ENCODE measurements around the gene CHST7. TPM values are rescaled to one million over a fixed set of nuclear protein-coding genes. Genes with fewer than 3 reads are reported as not detected.
"Not testable (repeated sequence)": the region's sequence is repeated elsewhere in the genome, so short reads cannot be mapped to it uniquely, and the experiment has no call there.

CHST7 gene
- total and polyA plus RNA-seq, 2 of the 4 experiments (the other 2 are of a cell fraction) = 2.9 to 4.8 TPM

DNA sequence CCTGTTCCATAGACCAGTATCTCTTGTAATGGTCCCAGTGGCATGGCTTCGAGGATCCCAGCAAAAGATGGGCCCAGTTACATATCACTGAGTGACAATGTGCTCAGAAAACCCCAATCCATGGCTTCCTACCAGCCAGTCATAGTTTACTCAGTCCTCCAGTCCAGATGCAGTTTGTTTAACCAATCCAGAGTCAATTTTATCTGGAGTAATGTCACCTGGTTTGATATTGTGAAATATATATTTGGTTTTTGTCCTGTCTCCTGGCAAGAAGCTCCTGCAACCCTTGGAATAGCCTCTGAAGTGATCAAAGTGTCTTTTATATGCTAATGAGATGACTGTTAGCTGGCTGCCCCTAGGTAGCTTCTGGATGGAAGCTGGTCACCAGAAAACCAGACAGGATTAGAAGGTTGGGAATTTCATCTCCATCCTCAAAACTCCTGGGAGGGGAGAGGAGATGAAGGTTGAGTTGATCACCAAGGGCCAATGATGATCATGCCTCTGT lies 43.1 kb upstream of the CHST7 start:
- H2BK5ac ChIP-seq (ENCODE audit: low read depth, low read length, poor library complexity, severe bottlenecking); H4K20me1 ChIP-seq (ENCODE audit: insufficient read depth, low read length); H3K4ac ChIP-seq (ENCODE audit: low read depth, low read length); BruUV-seq (replicated peaks); H3K14ac ChIP-seq (replicated peaks; ENCODE audit: low read depth, low read length); H2AFZ ChIP-seq (replicated peaks; ENCODE audit: low read length, poor library complexity); ATAC-seq (ENCODE audit: low read depth); H3K9me1 ChIP-seq (ENCODE audit: insufficient read depth, low read length); H3K9me3 ChIP-seq (ENCODE audit: control insufficient read depth, insufficient read depth, low read length); H3K27me3 ChIP-seq (ENCODE audit: control insufficient read depth, insufficient read depth, low read length); H3K18ac ChIP-seq (ENCODE audit: low read depth, low read length); H3K56ac ChIP-seq (ENCODE audit: extremely low read depth, insufficient read depth, low read length); H4K8ac ChIP-seq (ENCODE audit: low read depth in 2 of 2, low read length in 2 of 2); dilution Hi-C loops (cut with HindIII; ENCODE audit: low sequenced_read_pairs, unreplicated experiment); H4K5ac ChIP-seq (ENCODE audit: low read depth, low read length); H2BK20ac ChIP-seq (ENCODE audit: low read depth, low read length); H3K4me1 ChIP-seq (ENCODE audit: control insufficient read depth, insufficient read depth, low read length); in situ Hi-C loops (cut with MboI; ENCODE audit: low sequenced_read_pairs); H2BK120ac ChIP-seq (ENCODE audit: low read depth, low read length); intact Hi-C loops (cut with micrococcal nuclease); DNase-seq; H2BK15ac ChIP-seq (ENCODE audit: low read depth, low read length); CTCF ChIA-PET; H3K4me2 ChIP-seq (ENCODE audit: low read depth, low read length); H3K27ac ChIP-seq (ENCODE audit: insufficient read depth, low read length); H3K23ac ChIP-seq (ENCODE audit: low read depth, low read length); H2AK9ac ChIP-seq (replicated peaks; ENCODE audit: low read depth, low read length, poor library complexity); H3K9ac ChIP-seq (ENCODE audit: low read depth, low read length); H3K4me3 ChIP-seq (ENCODE audit: insufficient read depth, low read depth, low read length); H3K36me3 ChIP-seq (ENCODE audit: control insufficient read depth, insufficient read depth, low read length); H4K91ac ChIP-seq (ENCODE audit: insufficient read depth, low read depth, low read length); POLR2A ChIA-PET (ENCODE audit: unreplicated experiment); H2AK5ac ChIP-seq (ENCODE audit: low read depth, low read length); H3K79me1 ChIP-seq (ENCODE audit: low read depth in 1 of 2, low read length in 2 of 2): not testable (repeated sequence)
- no CpG with 5 or more reads among the region's 1 CpG for WGBS, 2 experiments (ENCODE audit: extremely low coverage in 2 of 2, insufficient read length in 1 of 2)
